WTC11 (cell line): Measurements from ENCODE around the gene LRRC61. TPM values are rescaled to one million over a fixed set of nuclear protein-coding genes. Genes with fewer than 3 reads are reported as not detected.

Experiments
- ATAC-seq: fragments of 200-7000 bp; cut with Tn5 transposase; 2 replicates; pipeline ENCODE4 v1.10.0; 2021; ENCODE audit warnings: mild to moderate bottlenecking, moderate library complexity
- CTCF ChIA-PET: fragments of 300-600 bp; sonication (Branson Sonifier 250); formaldehyde crosslinking; loops from one replicate; lab custom pipeline; 2021; ENCODE audit warnings: antibody characterized with exemption; lab: Charles Lee
- POLR2A ChIA-PET: fragments of 350-600 bp; sonication (Branson Sonifier 250); formaldehyde crosslinking; loops from one replicate; lab custom pipeline; 2021; ENCODE audit warnings: antibody characterized with exemption; lab: Charles Lee
- DNase-seq: peaks from one replicate; pipeline ENCODE4 v3.0.0; 2021; ENCODE audit warnings: low spot score
- H3K27ac Mint-ChIP-seq: 2 replicates; pipeline ENCODE4 v1.8.0; 2021; ENCODE audit warnings: mixed read lengths
- H3K27me3 Mint-ChIP-seq: 2 replicates; pipeline ENCODE4 v1.8.0; 2021; ENCODE audit warnings: low read depth, mild to moderate bottlenecking, moderate library complexity, mixed read lengths
- H3K36me3 Mint-ChIP-seq: 2 replicates; pipeline ENCODE4 v1.8.0; 2021; ENCODE audit warnings: mixed read lengths
- H3K4me1 Mint-ChIP-seq: 2 replicates; pipeline ENCODE4 v1.8.0; 2022; ENCODE audit warnings: mixed read lengths
- H3K4me3 Mint-ChIP-seq: 2 replicates; pipeline ENCODE4 v1.8.0; 2021; ENCODE audit warnings: mild to moderate bottlenecking, moderate library complexity, mixed read lengths
- H3K9me3 Mint-ChIP-seq: 2 replicates; pipeline ENCODE4 v1.8.0; 2021; ENCODE audit warnings: mixed read lengths
- ERG ChIP-seq: fragments of 250-450 bp; sonication (Bioruptor Pico); IDR thresholded peaks from 2 replicates; pipeline ENCODE4 v1.8.0; 2021; ENCODE audit warnings: mild to moderate bottlenecking
- FOXP4 ChIP-seq: sonication (generic); formaldehyde crosslinking; IDR thresholded peaks from 2 replicates; pipeline ENCODE4 v1.8.0; 2022; ENCODE audit warnings: mild to moderate bottlenecking, missing genetic modification reagents
- GTF2I ChIP-seq: fragments of 250-450 bp; sonication (Bioruptor Pico); conservative IDR thresholded peaks from 2 replicates; pipeline ENCODE4 v1.4.0; 2021; ENCODE audit warnings: mild to moderate bottlenecking
- IRF1 ChIP-seq: sonication (generic); formaldehyde crosslinking; IDR thresholded peaks from 2 replicates; pipeline ENCODE4 v1.8.0; 2023; ENCODE audit warnings: missing genetic modification reagents
- IRF2 ChIP-seq: sonication (generic); formaldehyde crosslinking; IDR thresholded peaks from 2 replicates; pipeline ENCODE4 v1.8.0; 2022; ENCODE audit warnings: low read depth, missing genetic modification reagents, borderline replicate concordance
- KAT7 ChIP-seq: sonication (generic); formaldehyde crosslinking; IDR thresholded peaks from 2 replicates; pipeline ENCODE4 v1.8.1; 2023; ENCODE audit warnings: missing genetic modification reagents, mild to moderate bottlenecking, borderline replicate concordance
- NFE2L1 ChIP-seq: sonication (generic); formaldehyde crosslinking; IDR thresholded peaks from 2 replicates; pipeline ENCODE4 v1.8.1; 2023; ENCODE audit warnings: missing genetic modification reagents
- NFYB ChIP-seq: sonication (generic); formaldehyde crosslinking; conservative IDR thresholded peaks from 2 replicates; pipeline ENCODE4 v1.8.0; 2022; ENCODE audit warnings: low read depth, missing genetic modification reagents
- OVOL2 ChIP-seq: fragments of 250-450 bp; sonication (Bioruptor Pico); IDR thresholded peaks from 2 replicates; pipeline ENCODE4 v1.9.0; 2021; ENCODE audit warnings: mild to moderate bottlenecking, borderline replicate concordance
- SOX15 ChIP-seq: fragments of 250-450 bp; sonication (Bioruptor Pico); IDR thresholded peaks from 2 replicates; pipeline ENCODE4 v1.9.0; 2021; ENCODE audit warnings: mild to moderate bottlenecking
- ZBTB43 ChIP-seq: sonication (generic); formaldehyde crosslinking; IDR thresholded peaks from 2 replicates; pipeline ENCODE4 v1.8.1; 2023; ENCODE audit warnings: mild to moderate bottlenecking, missing genetic modification reagents
- ZNF219 ChIP-seq: sonication (generic); formaldehyde crosslinking; IDR thresholded peaks from 2 replicates; pipeline ENCODE4 v1.8.0; 2023; ENCODE audit warnings: missing genetic modification reagents, mild to moderate bottlenecking, borderline replicate concordance
- ZNF263 ChIP-seq: sonication (generic); formaldehyde crosslinking; IDR thresholded peaks from 2 replicates; pipeline ENCODE4 v1.8.1; 2022; ENCODE audit warnings: low read depth, mild to moderate bottlenecking, moderate library complexity, missing genetic modification reagents
- ZNF281 ChIP-seq: sonication (generic); formaldehyde crosslinking; IDR thresholded peaks from 2 replicates; pipeline ENCODE4 v1.8.0; 2023; ENCODE audit warnings: mild to moderate bottlenecking, missing genetic modification reagents
- ZNF396 ChIP-seq: fragments of 250-450 bp; sonication (Bioruptor Pico); IDR thresholded peaks from 2 replicates; pipeline ENCODE4 v1.8.0; 2021; ENCODE audit warnings: mild to moderate bottlenecking, moderate library complexity, borderline replicate concordance
- ZNF532 ChIP-seq: fragments of 250-450 bp; sonication (Bioruptor Pico); IDR thresholded peaks from 2 replicates; pipeline ENCODE4 v1.9.0; 2021; ENCODE audit warnings: mild to moderate bottlenecking, borderline replicate concordance
- ZSCAN18 ChIP-seq: fragments of 250-450 bp; sonication (Bioruptor Pico); IDR thresholded peaks from 2 replicates; pipeline ENCODE4 v2.1.2; 2022; ENCODE audit warnings: mild to moderate bottlenecking, moderate library complexity
- total RNA-seq: library from RNA; stranded (reverse); gene quantifications from 3 replicates; pipeline ENCODE4 v1.2.3, GENCODE V29; 2021

Gene LRRC61
- total RNA-seq, 1 experiment from 2014 or later = 27.7 TPM

GRCh38 chr7:150357771-150358427 is 34.7 kb downstream of the LRRC61 start:
- POLR2A ChIA-PET = interaction anchor here (0.7 kb wide), 1 partner anchor 50 kb away, joined by 5 read pairs; no protein-coding TSS in a partner anchor
- Mint-ChIP-seq H3K36me3 (no peaks in the 10 kb centered on the region), H3K27ac (peak overlapping the region; percentile 73), H3K4me3 (no peak overlapping the region), H3K27me3 (no peaks in the 10 kb centered on the region; the same call in 1 of the 2 replicates), H3K9me3 (no peaks in the 10 kb centered on the region; the same call in 1 of the 2 replicates), H3K4me1 (peaks cover 34% of the 10 kb centered on the region)
- TF ChIP-seq GTF2I (CRISPR knock-in tag) (no peak), SOX15 (CRISPR knock-in tag) (no peak), IRF1 (no peak), NFYB (CRISPR knock-in tag) (no peak), ERG (CRISPR knock-in tag) (no peak), ZNF396 (no peak), ZNF532 (CRISPR knock-in tag) (no peak), ZNF281 (CRISPR knock-in tag) (no peak), ZNF263 (CRISPR knock-in tag) (no peak)
- ATAC-seq = peak; percentile 75
- CTCF ChIA-PET = interaction anchor here (0.6 to 1.0 kb wide), 4 partner anchors 12 to 38 kb away, joined by 4 read pairs; no protein-coding TSS in a partner anchor
- no peak for DNase-seq

GRCh38 chr7:150358433-150358832 is 35.3 kb downstream of the LRRC61 start:
- no peaks in the 10 kb centered on the region for H3K36me3 Mint-ChIP-seq
- no peak for TF ChIP-seq ZBTB43
- TF ChIP-seq OVOL2 (CRISPR knock-in tag) = no peak
- TF ChIP-seq NFYB (CRISPR knock-in tag) = no peak
- no peak for TF ChIP-seq KAT7 (CRISPR knock-in tag)
- TF ChIP-seq ZNF219 (CRISPR knock-in tag) = no peak
- no peak for TF ChIP-seq ZSCAN18 (CRISPR knock-in tag)
- TF ChIP-seq NFE2L1 (CRISPR knock-in tag) = no peak
- no peak for TF ChIP-seq IRF2 (CRISPR knock-in tag)
- TF ChIP-seq FOXP4 (CRISPR knock-in tag) = no peak

More at GRCh38 chr7:150358433-150358832, 35.3 kb downstream of the LRRC61 start:
- Mint-ChIP-seq H3K4me3 (no peak overlapping the region), H3K27me3 (no peaks in the 10 kb centered on the region; the same call in 1 of the 2 replicates), H3K4me1 (peaks cover 40% of the 10 kb centered on the region), H3K9me3 (no peaks in the 10 kb centered on the region; the same call in 1 of the 2 replicates), H3K27ac (no peak overlapping the region)
- no peak for ATAC-seq
- ChIA-PET POLR2A (interaction anchor here (0.7 kb wide), 1 partner anchor 49 kb away, joined by 5 read pairs; no protein-coding TSS in a partner anchor), CTCF (interaction anchor here (0.6 to 1.0 kb wide), 4 partner anchors 11 to 37 kb away, joined by 4 read pairs; no protein-coding TSS in a partner anchor)
- no peak for DNase-seq
